Measurements from ENCODE around the gene FUT2.
"Not testable (repeated sequence)": the region's sequence is repeated elsewhere in the genome, so short reads cannot be mapped to it uniquely, and the experiment has no call there.

FUT2 gene

GRCh38 chr19:48671446-48671995 is 24.2 kb upstream of the FUT2 start:
- no peak for DNase-seq

DNA sequence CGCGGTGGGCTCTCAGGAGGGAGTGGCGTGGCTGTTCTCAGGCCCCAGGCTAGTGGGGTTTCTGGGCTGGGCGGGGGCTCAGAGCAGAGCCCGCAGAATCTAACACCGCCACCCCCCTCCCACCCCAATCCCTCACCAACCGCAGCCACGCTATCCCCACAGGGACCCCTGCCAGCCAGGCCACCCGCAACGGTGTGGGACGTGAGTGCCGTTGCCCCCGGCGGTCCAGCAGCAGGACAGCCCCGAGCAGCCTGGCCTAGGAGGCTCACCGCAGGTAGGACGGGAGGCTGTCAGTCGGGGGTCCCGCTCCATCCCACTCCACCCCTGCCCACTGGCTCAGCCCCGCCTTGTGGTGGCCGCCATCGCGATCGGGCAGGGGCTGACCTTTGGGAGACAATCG is 22.8 kb upstream of the FUT2 start, which contains the start of gene NTN5:
NTN5 (minus strand) TSS at position 24 of the 400 bp plus-strand sequence. CDS start 2,031 bp downstream, outside the sequence.
- DNase-seq, result no peak

DNA sequence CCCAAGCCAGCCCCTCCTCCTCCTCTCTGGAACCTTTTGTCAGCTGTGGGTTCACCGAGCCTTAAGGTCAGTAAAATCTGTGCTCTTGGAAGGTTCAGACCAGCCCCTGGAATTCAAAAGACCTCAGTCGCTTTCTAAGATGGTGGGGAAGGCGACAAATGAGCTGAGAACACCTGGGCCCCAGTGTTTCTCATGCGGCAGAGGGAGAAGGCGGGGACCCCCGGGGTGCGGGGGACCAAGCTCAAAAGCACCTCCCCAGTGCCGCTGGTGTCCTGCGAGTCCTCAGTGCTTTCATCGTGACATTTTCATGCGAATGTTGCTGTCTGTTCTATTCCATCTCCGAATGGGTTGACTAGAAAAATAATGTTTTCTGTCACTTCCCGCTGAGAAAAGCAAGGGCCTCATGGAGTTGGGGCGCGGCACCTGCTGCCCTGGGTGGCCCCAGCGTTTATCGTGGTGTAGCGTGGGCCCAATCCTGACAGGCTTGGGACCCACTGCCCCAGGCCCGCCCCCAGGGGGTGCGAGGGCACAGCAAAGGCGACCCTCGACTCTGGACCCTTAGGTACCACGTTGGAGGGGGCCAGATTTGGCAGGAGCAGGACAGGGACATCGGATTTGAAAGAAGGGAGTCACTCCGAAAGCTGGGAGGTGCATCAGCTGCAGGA is 22.2 kb upstream of the FUT2 start:
- DNase-seq, result no peak

GRCh38 chr19:48674216-48674809 is 21.5 kb upstream of the FUT2 start:
- DNase-seq, result no peak

- peak; percentile 94 for DNase-seq
These were observed 20.6 kb upstream of the FUT2 start for GRCh38 chr19:48674921-48675824.

- DNase-seq, result no peak
These were observed 19.3 kb upstream of the FUT2 start for GRCh38 chr19:48676487-48676886.

- no peak for DNase-seq
These were observed 18.9 kb upstream of the FUT2 start for GRCh38 chr19:48676887-48677286.

DNA sequence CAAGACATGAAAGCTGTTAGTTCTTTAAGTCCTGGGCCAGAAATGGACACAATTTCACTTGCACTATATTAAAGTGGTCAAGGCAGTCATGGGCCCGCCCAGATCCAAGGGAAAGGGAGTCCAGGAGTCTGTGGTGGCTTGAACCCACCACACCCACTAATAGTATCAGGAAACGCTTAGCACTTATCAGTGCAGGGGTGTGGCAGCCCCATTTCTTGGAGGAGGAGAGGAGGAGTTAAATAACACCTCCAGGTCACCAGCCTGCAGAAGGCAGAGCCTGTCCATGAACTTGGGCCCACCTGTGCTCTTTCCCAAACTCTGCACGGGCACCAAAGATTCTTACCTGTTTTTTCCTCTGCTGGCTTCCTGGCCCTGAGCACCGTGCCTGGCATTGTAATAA is 17.6 kb upstream of the FUT2 start:
- peak; percentile 72 for DNase-seq

DNA sequence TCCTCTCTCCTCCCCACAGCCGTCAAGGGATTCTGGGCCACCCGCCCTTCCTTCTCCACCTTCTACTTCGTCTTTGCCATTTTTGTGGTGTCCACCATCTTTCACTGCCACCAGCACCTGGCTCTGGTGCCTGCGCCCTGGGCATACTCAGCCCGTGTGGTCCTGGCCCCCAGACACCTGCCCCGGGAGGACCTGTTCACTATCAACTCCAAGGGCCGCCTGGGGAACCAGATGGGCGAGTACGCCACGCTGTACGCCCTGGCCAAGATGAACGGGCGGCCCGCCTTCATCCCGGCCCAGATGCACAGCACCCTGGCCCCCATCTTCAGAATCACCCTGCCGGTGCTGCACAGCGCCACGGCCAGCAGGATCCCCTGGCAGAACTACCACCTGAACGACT is 15.8 kb upstream of the FUT2 start:
- DNase-seq, result not testable (repeated sequence)

- no peak for DNase-seq
These were observed 15.2 kb upstream of the FUT2 start for GRCh38 chr19:48680436-48681126.

- DNase-seq, result peak; percentile 93
These were observed 14.7 kb upstream of the FUT2 start for GRCh38 chr19:48681127-48681470.

GRCh38 chr19:48683349-48683748 is 12.4 kb upstream of the FUT2 start:
- peak; percentile 75 for DNase-seq

DNA sequence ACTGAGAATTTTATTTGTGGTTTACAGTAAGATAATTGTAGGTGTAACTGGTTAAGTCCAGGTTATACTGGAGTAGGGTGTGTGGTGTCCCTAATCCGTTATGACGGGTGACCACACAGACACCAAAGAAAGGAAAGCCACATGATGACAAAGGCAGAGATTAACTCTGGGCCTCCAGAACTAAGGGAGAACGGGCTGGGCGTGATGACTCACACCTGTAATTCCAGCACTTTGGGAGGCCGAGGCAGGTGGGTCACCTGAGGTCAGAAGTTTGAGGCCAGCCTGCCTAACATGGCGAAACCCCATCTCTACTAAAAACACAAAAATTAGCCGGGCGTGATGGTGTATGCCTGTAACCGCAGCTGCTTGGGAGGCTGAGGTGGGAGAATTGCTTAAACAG is 10.2 kb upstream of the FUT2 start:
- DNase-seq, result no peak

- DNase-seq, result no peak
These were observed 9.7 kb upstream of the FUT2 start for GRCh38 chr19:48686088-48686487.

- DNase-seq, result not testable (repeated sequence)
These were observed 9.1 kb upstream of the FUT2 start for GRCh38 chr19:48686637-48687036.

- no peak for DNase-seq
These were observed 8.0 kb upstream of the FUT2 start for GRCh38 chr19:48687776-48688175.

- no peak for DNase-seq
These were observed 6.3 kb upstream of the FUT2 start for GRCh38 chr19:48689449-48689848.

DNA sequence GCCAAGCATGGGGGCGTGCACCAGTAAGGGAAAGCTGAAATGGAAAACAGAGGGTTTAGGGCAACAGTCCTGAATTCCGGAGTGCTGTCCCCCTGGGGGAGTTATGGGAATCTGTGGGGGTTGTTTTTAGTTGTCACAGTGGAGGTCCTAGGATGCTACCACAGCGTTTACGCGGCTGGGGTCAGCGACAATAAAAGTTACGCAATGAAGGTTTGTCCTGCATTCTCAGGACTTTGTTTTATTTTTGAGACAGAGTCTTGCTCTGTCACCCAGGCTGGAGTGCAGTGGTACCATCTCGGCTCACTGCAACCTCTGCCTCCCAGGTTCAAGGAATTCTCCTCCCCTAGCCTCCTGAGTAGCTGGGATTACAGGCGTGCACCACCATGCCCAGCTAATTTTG is 2.1 kb upstream of the FUT2 start:
- DNase-seq, result not testable (repeated sequence)

DNA sequence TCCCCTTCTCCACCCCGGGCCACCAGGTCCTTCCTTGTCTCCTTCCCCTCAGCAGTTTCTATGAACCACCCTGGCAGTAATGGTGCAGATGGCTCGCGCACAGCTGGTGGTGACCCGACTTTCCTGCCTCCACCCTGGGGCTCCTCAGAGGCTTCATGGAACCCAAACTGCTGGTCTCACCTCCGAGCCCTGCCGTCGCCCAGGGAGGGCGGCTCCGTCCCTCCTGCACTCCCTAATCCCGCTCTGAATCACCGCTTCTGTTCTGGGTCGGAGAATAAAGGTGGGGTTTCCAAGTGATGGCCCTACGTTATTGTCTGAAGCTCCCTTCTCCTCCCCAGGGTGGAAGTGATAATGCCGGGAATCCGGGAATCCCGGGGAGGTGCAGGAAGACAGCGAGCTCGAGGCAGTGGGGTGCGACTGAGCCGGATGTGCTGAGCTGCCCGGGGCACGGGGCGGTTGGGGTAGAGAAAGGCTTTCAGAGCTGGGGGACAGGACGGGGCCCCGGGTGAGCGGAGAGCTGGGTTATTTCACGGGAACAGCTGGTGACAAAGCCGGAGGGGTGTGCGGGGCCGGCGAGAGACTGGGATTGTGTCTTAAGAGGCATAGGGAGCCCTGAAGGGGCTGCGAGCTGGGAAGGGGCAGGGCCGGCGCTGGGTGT is 711 bp downstream of the FUT2 start:
- peak; percentile 40 for DNase-seq

DNA sequence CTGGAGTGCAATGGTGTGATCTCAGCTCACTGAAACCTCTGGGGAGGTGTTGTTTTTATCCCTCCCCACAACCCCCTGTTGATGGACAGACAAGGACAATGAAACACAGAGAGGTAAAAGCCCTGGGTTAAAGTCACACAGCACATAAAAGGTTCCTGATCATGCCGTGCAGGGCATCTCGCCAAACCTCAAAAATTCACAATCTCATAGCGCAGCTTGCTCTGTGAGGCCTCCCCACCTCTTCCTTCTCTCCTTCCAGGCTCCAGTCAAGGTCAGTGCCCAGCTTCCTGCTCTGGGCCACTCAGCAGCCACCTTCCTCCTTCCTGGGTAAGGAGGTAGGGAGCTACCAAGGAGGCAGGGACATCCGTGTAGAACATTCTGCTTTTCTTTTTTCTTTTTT is 2.3 kb downstream of the FUT2 start:
- peak; percentile 92 for DNase-seq

GRCh38 chr19:48702701-48703100 is 6.9 kb downstream of the FUT2 start:
- no peak for DNase-seq

DNA sequence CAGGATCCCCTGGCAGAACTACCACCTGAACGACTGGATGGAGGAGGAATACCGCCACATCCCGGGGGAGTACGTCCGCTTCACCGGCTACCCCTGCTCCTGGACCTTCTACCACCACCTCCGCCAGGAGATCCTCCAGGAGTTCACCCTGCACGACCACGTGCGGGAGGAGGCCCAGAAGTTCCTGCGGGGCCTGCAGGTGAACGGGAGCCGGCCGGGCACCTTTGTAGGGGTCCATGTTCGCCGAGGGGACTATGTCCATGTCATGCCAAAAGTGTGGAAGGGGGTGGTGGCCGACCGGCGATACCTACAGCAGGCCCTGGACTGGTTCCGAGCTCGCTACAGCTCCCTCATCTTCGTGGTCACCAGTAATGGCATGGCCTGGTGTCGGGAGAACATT is 7.5 kb downstream of the FUT2 start:
- DNase-seq, result no peak
